Measurements from ENCODE around the gene FRMPD4.

The FRMPD4 gene

GRCh38 chrX:12488771-12489170 lies 350.5 kb downstream of the FRMPD4 start:
- H3K27me3 ChIP-seq (ENCODE audit: control insufficient read depth, insufficient read depth, low read length), result no peaks in the 10 kb centered on the region
- no peak for TF ChIP-seq CTCF (IDR thresholded peaks at IDR 0.05)
- H3K79me2 ChIP-seq, result no peaks in the 10 kb centered on the region
- no peak overlapping the region for H3K9ac ChIP-seq
- H3K4me1 ChIP-seq, result no peaks in the 10 kb centered on the region
- H3K36me3 ChIP-seq (ENCODE audit: control insufficient read depth, insufficient read depth, low read length), result no peaks in the 10 kb centered on the region
- no peaks in the 10 kb centered on the region for H3K9me3 ChIP-seq (ENCODE audit: control insufficient read depth, low read length)
- no peak overlapping the region for H3K27ac ChIP-seq
- H3K4me3 ChIP-seq (ENCODE audit: low read depth, low read length), result no peak overlapping the region
- no peak overlapping the region for H2AFZ ChIP-seq
- no peak overlapping the region for H3K4me2 ChIP-seq (ENCODE audit: low read length)

DNA sequence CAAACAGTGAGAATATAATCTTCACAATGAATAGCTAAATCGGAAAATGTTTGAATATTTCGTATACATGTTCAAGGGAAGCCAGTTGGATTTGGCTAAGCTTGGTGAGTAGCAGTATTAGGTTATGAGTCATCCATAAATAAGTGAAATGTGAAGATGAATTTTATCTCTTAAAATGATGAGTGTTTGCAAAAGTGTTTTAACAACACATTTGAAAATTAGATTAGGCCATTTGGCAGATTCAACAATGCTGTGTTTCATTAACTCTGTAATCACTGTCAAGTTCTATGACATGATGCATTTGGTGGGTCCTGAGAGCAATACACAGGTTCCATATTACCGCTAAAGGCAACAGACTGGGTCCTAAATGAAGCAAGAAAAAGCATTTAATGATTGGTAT lies 351.1 kb downstream of the FRMPD4 start:
- no peaks in the 10 kb centered on the region for H3K79me2 ChIP-seq
- no peaks in the 10 kb centered on the region for H3K4me1 ChIP-seq
- H3K27ac ChIP-seq, result no peak overlapping the region
- no peak overlapping the region for H2AFZ ChIP-seq
- no peaks in the 10 kb centered on the region for H3K9me3 ChIP-seq (ENCODE audit: control insufficient read depth, low read length)
- no peak overlapping the region for H3K4me2 ChIP-seq (ENCODE audit: low read length)
- no peaks in the 10 kb centered on the region for H3K36me3 ChIP-seq (ENCODE audit: control insufficient read depth, insufficient read depth, low read length)
- no peak overlapping the region for H3K9ac ChIP-seq
- no peak for TF ChIP-seq CTCF (IDR thresholded peaks at IDR 0.05)
- H3K4me3 ChIP-seq (ENCODE audit: low read depth, low read length), result no peak overlapping the region
- no peaks in the 10 kb centered on the region for H3K27me3 ChIP-seq (ENCODE audit: control insufficient read depth, insufficient read depth, low read length)

DNA sequence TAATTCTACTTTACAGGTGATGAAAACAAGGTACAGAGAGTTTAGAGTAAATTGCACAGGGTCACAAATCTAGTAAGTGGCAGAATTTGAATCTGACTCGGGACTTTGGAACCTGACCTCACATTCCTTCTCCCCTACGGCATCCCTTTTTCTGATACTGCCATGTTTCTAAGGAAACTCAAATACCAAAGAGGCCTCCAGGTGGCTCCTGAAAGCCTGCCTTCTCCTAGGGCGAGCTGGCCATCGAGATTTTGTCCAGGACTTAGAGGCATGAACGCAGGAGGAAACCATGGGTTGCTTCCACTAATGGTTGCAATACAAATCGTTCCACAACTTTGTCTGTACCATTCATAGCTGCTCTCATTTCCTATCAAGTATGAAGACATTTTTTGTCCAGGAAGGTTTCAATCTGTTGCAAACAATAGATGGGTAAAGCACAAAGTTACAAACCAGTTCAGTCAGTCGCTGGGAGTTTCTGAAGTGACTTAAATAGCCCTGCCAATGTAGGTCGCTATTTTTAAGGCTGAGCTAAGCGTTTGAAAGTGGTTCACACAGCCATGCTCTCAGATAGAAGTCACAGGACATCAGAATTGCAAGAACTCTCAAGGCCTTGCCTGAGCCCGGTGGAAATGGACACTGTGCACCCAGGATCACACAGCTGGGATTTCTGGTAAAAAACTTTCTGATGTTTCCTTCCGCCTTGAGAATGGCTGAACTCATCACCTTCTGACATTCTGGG lies 356.3 kb downstream of the FRMPD4 start:
- Histone ChIP-seq H3K27me3 (ENCODE audit: control insufficient read depth, insufficient read depth, low read length) (no peaks in the 10 kb centered on the region), H3K79me2 (no peaks in the 10 kb centered on the region), H3K9me3 (ENCODE audit: control insufficient read depth, low read length) (no peaks in the 10 kb centered on the region), H2AFZ (no peak overlapping the region), H3K4me2 (ENCODE audit: low read length) (no peak overlapping the region), H3K4me1 (no peaks in the 10 kb centered on the region), H3K4me3 (ENCODE audit: low read depth, low read length) (no peak overlapping the region), H3K36me3 (ENCODE audit: control insufficient read depth, insufficient read depth, low read length) (no peaks in the 10 kb centered on the region), H3K9ac (no peak overlapping the region), H3K27ac (no peak overlapping the region)
- TF ChIP-seq CTCF (IDR thresholded peaks at IDR 0.05), result no peak

DNA sequence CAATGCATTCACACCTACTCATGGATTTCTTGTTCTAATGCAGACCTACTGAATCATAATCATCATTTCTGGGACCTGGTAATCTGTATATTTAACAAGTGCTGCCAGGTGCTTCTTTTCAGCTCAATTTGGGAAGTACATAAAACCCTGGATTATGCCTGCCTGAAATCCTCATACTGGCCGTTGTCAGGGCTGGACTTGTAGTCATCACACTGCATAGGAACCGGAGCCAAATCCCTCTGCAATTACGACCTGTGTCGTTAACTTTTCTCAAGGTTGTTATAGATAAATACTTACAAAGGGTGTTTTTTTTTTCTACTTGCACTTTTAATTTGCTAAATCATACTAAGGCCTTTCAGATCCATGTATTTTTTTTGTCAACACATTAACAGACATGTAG lies 358.1 kb downstream of the FRMPD4 start:
- H3K27me3 ChIP-seq (ENCODE audit: control insufficient read depth, insufficient read depth, low read length), result no peaks in the 10 kb centered on the region
- no peak overlapping the region for H3K9ac ChIP-seq
- no peaks in the 10 kb centered on the region for H3K4me1 ChIP-seq
- no peak overlapping the region for H3K27ac ChIP-seq
- H3K79me2 ChIP-seq, result no peaks in the 10 kb centered on the region
- TF ChIP-seq CTCF (IDR thresholded peaks at IDR 0.05), result no peak
- H3K9me3 ChIP-seq (ENCODE audit: control insufficient read depth, low read length), result no peaks in the 10 kb centered on the region
- H2AFZ ChIP-seq, result no peak overlapping the region
- H3K4me3 ChIP-seq (ENCODE audit: low read depth, low read length), result no peak overlapping the region
- no peaks in the 10 kb centered on the region for H3K36me3 ChIP-seq (ENCODE audit: control insufficient read depth, insufficient read depth, low read length)
- no peak overlapping the region for H3K4me2 ChIP-seq (ENCODE audit: low read length)

All from parathyroid adenoma (tissue), 2 donors.